ENCODE data around the gene CCDC12.

GRCh38 chr3:46880884-46881595 is 95.5 kb downstream of the CCDC12 start:
- TF ChIP-seq YY1 (IDR thresholded peaks at IDR 0.05; ENCODE audit: insufficient read depth, insufficient read length), result no peak
- TF ChIP-seq ZNF274 (IDR thresholded peaks at IDR 0.05; ENCODE audit: low read depth, low read length), result no peak

Measured in NT2/D1 (cell line).